ENCODE data around the gene JSRP1.
"Not testable (repeated sequence)": the region's sequence is repeated elsewhere in the genome, so short reads cannot be mapped to it uniquely, and the experiment has no call there.

Gene JSRP1

DNA sequence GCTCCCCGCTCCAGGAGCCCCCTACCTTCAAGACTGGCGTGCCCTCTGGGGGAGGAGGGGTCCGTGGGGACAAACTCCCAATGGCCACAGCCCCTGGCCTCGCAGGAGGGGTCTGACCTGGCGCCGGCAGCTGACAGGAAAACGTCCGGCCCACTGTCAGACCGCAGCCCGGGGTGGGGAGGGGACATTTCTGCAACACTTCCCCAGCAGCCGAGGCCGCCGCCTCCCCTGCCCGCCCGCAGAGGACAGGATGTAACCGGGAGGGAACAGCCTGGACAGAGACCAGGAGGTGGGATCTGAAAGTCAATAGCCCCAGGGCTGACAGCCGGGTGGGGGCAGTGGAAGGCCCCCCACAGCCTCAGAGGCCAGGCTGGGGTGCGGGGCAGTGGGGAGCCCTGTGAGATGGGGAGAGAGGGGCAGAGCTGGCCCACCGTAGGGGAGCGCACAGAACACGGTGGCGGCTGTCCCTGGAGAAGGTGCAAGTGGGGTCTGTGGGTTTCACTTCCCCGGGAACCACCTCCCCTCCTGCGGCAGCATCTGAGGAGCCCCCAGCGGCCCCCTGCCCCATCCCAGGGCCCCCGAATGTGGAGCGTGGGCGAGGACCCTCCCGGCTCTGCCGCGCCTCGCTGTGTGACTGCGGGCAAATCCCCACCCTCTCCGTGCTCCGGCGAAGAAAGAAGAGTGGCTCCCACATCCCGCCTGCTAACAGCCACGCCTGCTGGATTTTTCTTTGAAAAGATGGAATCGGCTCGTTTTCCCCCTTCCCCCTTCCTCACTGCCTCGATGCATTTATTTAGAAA is 26.0 kb upstream of the JSRP1 start, which contains the start of gene PEAK3:
TSS of gene PEAK3 (minus strand) at position 114 of the 800 bp plus-strand sequence. CDS start 1,244 bp downstream, outside the sequence.
- DNase-seq, result no peak

GRCh38 chr19:2281265-2282061 is 25.2 kb upstream of the JSRP1 start:
- DNase-seq, result not testable (repeated sequence)

- DNase-seq, result no peak
Observed at GRCh38 chr19:2280633-2281264, 24.5 kb upstream of the JSRP1 start.

GRCh38 chr19:2278459-2279158 is 22.4 kb upstream of the JSRP1 start:
- DNase-seq, result no peak

GRCh38 chr19:2277138-2277537 is 20.9 kb upstream of the JSRP1 start:
- no peak for DNase-seq

DNA sequence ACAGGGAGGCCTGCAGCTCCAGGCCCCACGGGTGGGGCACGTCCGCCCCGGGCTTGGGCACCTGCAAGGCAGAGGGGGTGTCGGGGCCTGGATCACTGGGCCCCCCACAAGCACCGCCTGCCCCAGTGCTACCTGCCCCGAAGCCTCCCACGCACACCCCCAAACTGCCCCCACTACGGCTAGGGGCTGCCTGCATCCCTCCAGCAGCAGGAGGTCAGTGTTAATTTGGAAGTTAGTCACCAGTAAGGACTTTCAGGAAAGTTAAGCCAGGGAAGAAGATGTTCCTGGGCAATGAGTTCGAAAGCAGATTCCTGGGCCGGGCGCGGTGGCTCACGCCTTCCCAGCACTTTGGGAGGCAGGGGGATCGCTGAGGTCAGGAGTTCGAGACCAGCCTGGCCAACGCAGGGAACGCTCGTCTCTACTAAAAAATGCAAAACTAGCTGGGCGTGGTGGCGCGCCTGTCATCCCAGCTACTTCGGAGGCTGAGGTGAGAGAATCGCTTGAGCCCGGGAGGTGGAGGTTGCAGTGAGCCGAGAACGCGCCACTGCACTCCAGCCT is 20.3 kb upstream of the JSRP1 start:
- no peak for DNase-seq

DNA sequence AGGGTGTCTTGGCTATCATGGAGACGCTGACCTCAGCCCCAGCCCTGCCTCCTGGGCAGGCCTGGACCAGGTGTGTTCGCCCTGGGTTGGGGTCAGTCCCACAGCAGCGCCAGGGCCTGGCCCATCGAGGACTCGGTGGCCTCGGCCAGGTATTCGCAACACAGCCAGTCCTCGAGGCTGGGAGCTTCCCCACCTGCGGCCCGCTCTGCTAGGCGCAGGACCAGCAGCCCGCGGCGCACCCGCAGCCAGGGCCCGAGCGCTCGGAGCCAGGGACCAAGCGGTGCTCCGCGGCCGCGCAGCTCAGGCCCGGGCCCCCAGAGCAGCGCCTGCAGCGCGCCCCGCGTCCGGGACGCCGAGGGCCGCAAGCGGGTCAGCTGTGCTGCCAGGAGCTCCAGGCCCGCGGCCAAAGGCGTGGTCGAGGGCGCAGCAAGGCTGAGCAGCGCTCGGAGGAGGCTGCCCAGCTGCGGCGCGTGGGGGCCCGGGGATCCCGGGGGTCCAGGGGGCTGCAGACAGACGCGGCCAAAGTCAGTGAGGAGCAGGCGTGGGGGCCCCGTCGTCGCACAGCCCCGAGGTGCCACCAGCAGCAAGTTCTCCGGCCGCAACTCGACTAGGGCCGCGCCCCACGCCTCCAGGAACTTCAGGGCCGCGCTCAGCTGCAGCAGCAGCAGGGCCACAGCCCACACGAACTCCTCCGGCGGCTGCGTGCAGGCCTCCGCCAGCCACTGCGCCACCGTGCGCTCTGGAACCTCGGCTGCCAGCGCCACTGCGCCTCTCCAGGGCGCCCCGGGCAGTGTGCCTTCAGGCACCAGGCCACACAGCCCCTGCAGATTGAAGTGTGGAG is 19.6 kb upstream of the JSRP1 start:
- no peak for DNase-seq

DNA sequence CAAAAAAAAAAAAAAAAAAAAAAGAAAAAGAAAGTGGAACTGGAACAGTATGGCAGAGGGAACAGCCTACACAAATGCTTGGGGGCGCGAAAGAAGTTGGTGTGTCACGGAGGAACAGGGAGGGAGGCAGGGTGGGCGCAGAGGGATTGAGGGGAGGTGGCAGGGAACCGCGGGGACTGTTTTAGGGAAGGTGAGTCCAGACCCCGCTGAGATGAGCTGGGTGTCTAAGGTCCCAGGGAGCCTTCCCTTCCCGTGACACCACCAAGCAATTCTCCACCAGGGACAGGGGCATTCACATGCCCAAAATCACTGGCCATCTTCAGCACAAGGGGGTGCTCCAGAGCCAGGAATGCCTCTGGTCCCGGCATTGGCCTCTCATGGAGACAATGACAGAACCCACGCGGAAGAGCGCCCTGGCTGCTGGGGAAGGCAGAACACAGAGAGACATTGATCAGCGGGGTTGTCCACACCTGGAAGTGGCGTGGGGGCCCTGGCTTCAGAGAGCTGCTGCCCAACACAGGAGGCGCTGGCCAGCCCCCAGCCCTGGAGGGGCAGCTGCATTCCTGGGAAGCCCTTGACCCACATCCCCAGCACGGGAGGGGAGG is 18.8 kb upstream of the JSRP1 start:
- no peak for DNase-seq

- no peak for DNase-seq
Observed at GRCh38 chr19:2274185-2274711, 18.0 kb upstream of the JSRP1 start.

DNA sequence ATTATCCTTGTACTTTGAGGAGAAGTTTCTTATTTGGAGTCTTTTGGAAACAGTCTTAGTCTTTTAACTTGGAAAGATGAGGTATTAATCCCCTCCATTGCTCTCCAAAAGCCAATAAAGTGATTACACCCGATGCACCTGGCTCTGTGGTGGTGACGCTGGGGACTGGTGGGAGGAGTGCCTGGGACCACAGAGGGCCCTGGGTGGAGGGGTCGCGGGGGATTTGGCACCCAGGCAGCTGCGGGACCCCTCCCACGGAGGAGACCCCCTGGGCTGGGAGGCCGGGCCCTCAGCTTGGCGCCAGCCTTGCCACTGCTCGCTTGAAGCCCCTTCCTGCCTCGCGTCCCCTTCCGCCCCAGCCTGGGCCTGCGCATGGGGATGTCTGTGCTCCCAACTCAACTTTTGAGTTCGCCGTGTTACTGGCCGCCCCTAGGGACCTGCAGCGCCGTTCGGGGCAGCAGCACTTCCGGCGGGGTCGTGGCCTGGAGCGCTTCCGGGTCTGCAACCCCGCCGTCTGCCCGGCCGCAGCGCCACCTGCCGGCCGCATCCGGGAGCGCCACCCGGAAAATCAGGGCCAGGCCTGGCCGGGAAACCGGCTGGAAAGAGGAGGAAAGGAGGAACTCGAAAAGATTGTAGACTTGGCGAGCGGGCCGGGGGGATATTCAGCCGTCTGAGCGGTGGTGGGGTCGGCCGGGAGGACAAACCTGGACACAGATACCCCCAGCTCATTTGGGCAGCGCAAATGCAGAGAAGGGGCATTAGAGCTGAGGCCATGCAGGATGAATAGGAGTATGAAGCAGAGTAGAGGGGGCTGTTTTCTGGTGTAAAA is 17.4 kb upstream of the JSRP1 start:
- peak; percentile 38 for DNase-seq

DNA sequence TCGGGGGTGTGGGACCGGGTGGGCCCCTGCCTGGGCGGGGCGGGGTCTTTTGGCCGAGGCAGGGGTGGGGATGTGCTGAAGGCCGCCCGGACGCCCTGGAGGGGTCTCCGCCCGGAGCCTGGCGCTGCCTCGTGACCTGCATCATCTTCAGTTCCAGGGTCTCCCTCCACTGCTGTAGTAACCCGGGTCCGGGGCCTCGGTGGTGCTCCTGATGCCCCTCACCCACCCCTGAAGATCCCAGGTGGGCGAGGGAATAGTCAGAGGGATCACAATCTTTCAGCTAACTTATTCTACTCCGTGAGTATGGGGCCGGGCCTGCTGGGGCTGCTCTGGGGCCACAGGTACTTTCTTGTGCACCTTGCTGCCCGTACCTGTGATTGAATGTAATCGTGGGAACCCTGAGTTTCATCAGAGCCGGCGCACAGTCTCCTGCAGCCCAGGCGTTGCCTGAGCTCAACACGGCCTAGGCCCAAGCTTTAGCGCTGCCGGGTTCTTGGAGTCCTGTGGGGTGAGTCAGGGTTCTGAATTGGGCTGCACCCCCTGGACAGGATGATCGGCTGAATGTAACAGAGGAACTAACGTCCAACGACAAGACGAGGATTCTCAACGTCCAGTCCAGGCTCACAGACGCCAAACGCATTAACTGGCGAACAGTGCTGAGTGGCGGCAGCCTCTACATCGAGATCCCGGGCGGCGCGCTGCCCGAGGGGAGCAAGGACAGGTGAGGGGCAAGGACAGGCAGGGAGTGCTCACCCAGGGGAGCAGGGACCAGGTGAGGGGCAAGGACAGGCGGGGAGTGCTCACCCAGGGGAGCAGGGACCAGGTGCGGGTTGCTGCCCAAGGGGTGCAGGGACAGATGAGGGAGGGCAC is 15.3 kb upstream of the JSRP1 start:
- DNase-seq, result no peak

GRCh38 chr19:2270423-2271233 is 14.4 kb upstream of the JSRP1 start:
- no peak for DNase-seq

- no peak for DNase-seq
Observed at GRCh38 chr19:2270157-2270422, 13.9 kb upstream of the JSRP1 start.

- peak; percentile 72 for DNase-seq
Observed at GRCh38 chr19:2269244-2270156, 13.3 kb upstream of the JSRP1 start.

- DNase-seq, result no peak
Observed at GRCh38 chr19:2268861-2269243, 12.6 kb upstream of the JSRP1 start.

DNA sequence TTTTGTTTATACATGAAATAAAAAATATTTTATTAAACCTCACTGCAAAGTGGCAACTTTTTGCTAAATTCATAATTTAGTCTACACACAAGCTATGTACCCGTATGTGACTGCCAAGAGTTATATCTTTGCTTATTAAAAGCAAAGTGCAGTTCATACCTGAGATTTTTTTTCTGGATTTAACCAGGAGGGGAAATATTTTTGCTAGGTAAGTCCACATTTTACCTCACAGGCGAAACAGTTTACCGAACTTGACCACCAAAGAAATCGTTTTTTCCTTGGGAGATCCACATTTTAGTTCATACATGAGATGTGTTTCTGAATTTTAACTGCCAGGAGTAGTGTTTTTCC is 12.2 kb upstream of the JSRP1 start:
- DNase-seq, result no peak

All from DMS153 (cell line).